Calu3 (cell line): ENCODE results near the gene ZNF429. TPM values are rescaled to one million over a fixed set of nuclear protein-coding genes. Genes with fewer than 3 reads are reported as not detected.
"Not testable (repeated sequence)": the region's sequence is repeated elsewhere in the genome, so short reads cannot be mapped to it uniquely, and the experiment has no call there.

ENCODE experiments used
- BruUV-seq: library from RNA; stranded (reverse); fragments of 400-500 nt; replicated peaks from 2 replicates; lab custom pipeline; 2021; lab: Mats Ljungman, UMichigan
- CTCF ChIA-PET: fragments of 300-600 bp; sonication (Branson Sonifier 250); formaldehyde crosslinking; loops from one replicate; lab custom pipeline; 2022; ENCODE audit warnings: antibody characterized with exemption; lab: Charles Lee
- DNase-seq: peaks from one replicate; pipeline ENCODE4 v3.0.0; 2022
- H3K27ac Mint-ChIP-seq: one replicate; pipeline ENCODE4 v1.8.0; 2022; ENCODE audit warnings: mixed read lengths; ENCODE audit not compliant: unreplicated experiment
- H3K27me3 Mint-ChIP-seq: one replicate; pipeline ENCODE4 v1.8.0; 2022; ENCODE audit warnings: mixed read lengths; ENCODE audit not compliant: unreplicated experiment
- H3K36me3 Mint-ChIP-seq: one replicate; pipeline ENCODE4 v1.8.0; 2022; ENCODE audit warnings: mild to moderate bottlenecking, moderate library complexity, mixed read lengths; ENCODE audit not compliant: insufficient read depth, unreplicated experiment
- H3K4me1 Mint-ChIP-seq: one replicate; pipeline ENCODE4 v1.8.0; 2022; ENCODE audit warnings: mild to moderate bottlenecking, low read depth, mixed read lengths; ENCODE audit not compliant: unreplicated experiment
- H3K4me3 Mint-ChIP-seq: one replicate; pipeline ENCODE4 v1.8.0; 2022; ENCODE audit warnings: mild to moderate bottlenecking, low read depth, moderate library complexity, mixed read lengths; ENCODE audit not compliant: unreplicated experiment
- H3K9me3 Mint-ChIP-seq: one replicate; pipeline ENCODE4 v1.8.0; 2022; ENCODE audit warnings: low read depth, mixed read lengths; ENCODE audit not compliant: unreplicated experiment
- CTCF ChIP-seq: fragments of 200-600 bp; IDR thresholded peaks from one replicate; pipeline ENCODE4 v1.8.0; 2022; ENCODE audit warnings: antibody characterized with exemption; ENCODE audit not compliant: unreplicated experiment
- intact Hi-C: fragments of 100-400 bp; cut with micrococcal nuclease; formaldehyde crosslinking; loops from one replicate; pipeline ENCODE4 v1.10.0; 2022; ENCODE audit not compliant: unreplicated experiment
- total RNA-seq: library from RNA; stranded (reverse); gene quantifications from 2 replicates; pipeline ENCODE4 v1.2.3, GENCODE V29; 2022

The ZNF429 gene
- total RNA-seq, 1 experiment from 2014 or later = 3.7 TPM

GRCh38 chr19:21519488-21519887, 14.1 kb downstream of the ZNF429 start:
- no peaks in the 10 kb centered on the region for H3K36me3 Mint-ChIP-seq
- no peak for DNase-seq
- intact Hi-C loops = no loop called here
- TF ChIP-seq CTCF = no peak
- H3K27ac Mint-ChIP-seq = no peak overlapping the region
- no peaks in the 10 kb centered on the region for H3K27me3 Mint-ChIP-seq
- no TSS peak for BruUV-seq
- CTCF ChIA-PET = no interaction called here
- no peaks in the 10 kb centered on the region for H3K4me1 Mint-ChIP-seq
- no peak overlapping the region for H3K4me3 Mint-ChIP-seq
- H3K9me3 Mint-ChIP-seq = peaks cover 9% of the 10 kb centered on the region

- Mint-ChIP-seq H3K4me1 (no peaks in the 10 kb centered on the region), H3K4me3 (no peak overlapping the region), H3K9me3 (peaks cover 10% of the 10 kb centered on the region), H3K27me3 (no peaks in the 10 kb centered on the region), H3K36me3 (no peaks in the 10 kb centered on the region), H3K27ac (no peak overlapping the region)
- no peak for TF ChIP-seq CTCF
- CTCF ChIA-PET = no interaction called here
- no TSS peak for BruUV-seq
- DNase-seq = no peak
- intact Hi-C loops = no loop called here
Measured at GRCh38 chr19:21532904-21533303, 27.5 kb downstream of the ZNF429 start.

DNA sequence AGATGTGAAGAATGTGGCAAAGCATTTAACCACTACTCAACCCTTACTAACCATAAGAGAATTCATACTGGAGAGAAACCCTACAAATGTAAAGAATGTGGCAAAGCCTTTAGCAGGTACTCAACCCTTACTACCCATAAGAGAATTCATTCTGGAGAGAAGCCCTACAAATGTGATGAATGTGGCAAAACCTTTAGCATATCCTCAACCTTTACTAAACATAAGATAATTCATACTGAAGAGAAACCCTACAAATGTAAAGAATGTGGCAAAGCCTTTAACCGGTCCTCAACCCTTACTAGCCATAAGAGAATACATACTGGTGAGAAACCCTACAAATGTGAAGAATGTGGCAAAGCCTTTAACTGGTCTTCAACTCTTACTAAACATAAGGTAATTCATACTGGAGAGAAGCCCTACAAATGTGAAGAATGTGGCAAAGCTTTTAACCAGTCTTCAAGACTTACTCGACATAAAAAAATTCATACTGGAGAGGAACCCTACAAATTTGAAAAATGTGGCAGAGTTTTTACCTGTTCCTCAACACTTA, 31.4 kb downstream of the ZNF429 start:
- intact Hi-C loops = not testable (repeated sequence)

GRCh38 chr19:21559444-21559843, 54.0 kb downstream of the ZNF429 start:
- Mint-ChIP-seq H3K4me1 (no peaks in the 10 kb centered on the region), H3K4me3 (no peak overlapping the region), H3K9me3 (peaks cover 3% of the 10 kb centered on the region), H3K27me3 (no peaks in the 10 kb centered on the region), H3K27ac (no peak overlapping the region), H3K36me3 (no peaks in the 10 kb centered on the region)
- intact Hi-C loops = no loop called here
- no TSS peak for BruUV-seq
- no peak for DNase-seq
- CTCF ChIA-PET = no interaction called here
- no peak for TF ChIP-seq CTCF

More for the DNA sequence above, 31.4 kb downstream of the ZNF429 start:
- CTCF ChIA-PET, BruUV-seq, H3K27me3 Mint-ChIP-seq, DNase-seq, H3K4me1 Mint-ChIP-seq, H3K36me3 Mint-ChIP-seq, H3K27ac Mint-ChIP-seq, H3K9me3 Mint-ChIP-seq, H3K4me3 Mint-ChIP-seq: not testable (repeated sequence)

DNA sequence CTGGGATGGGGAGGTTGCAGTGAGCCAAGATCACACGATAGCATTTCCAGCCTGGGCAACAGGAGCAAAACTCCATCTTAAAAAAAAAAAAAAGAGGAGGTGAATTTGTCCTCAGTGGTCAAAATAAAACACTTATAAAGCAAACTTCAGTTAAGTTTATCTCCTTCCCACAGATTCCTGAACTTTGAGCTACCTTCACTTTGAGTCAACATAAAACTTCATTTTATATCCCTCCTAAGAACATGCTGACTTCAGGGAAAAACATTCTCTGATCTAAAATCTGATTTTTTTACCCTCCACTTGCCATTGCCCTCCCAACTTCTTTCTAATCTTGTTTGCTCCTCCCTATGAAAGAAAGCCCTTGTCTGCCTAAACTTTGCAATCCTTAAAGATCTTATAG, 59.0 kb downstream of the ZNF429 start:
- H3K27ac Mint-ChIP-seq = no peak overlapping the region
- TF ChIP-seq CTCF = no peak
- no peak for DNase-seq
- intact Hi-C loops = no loop called here
- CTCF ChIA-PET = no interaction called here
- H3K9me3 Mint-ChIP-seq = peaks cover 7% of the 10 kb centered on the region
- H3K27me3 Mint-ChIP-seq = no peaks in the 10 kb centered on the region
- H3K4me3 Mint-ChIP-seq = no peak overlapping the region
- no peaks in the 10 kb centered on the region for H3K36me3 Mint-ChIP-seq
- H3K4me1 Mint-ChIP-seq = no peaks in the 10 kb centered on the region
- BruUV-seq = no TSS peak
